ENCODE measurements around the gene SPP1.

SPP1 gene

DNA sequence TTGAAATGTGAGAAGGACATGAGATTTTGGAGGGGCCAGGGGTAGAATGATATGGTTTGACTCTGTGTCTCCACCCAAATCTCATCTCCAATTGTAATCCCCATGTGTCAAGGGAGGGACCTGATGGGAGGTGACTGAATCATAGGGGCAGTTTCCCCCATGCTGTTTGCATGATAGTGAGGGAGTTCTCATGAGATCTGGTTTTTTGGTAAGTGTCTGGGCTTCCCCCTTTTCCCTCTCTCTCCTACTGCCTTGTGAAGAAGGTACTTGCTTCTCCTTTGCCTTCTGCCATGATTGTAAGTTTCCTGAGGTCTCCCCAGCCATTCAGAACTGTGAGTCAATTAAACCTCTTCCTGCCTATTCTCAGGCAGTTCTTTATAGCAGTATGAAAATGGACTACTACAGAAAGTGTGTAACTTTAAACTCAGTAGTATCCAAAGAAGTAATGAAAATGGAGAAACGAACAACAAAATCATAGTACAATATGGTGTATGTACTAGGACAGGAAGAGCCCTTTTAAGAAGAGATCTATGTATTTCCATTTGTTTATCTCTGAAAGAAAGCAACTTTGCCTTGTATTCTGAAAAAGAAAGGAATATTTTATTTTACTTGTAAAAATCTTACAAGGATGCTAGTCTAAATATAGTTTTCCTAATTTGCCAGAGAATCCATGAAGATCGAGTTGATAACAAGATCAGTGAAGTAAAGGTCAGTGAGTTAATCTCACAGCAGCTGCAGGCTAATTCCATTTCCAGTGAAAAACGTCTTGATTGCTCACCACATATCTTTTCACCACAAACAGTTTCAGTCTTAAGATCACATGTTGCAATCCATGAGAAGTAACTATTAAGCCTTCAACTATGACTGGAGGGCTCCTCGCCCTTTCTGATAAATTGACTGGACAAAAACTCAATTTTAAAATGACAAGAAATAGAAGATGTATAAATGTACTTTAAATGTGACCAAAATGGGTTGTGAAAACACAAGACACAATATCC, 52.4 kb downstream of the SPP1 start:
- TF ChIP-seq, protein P1, sequence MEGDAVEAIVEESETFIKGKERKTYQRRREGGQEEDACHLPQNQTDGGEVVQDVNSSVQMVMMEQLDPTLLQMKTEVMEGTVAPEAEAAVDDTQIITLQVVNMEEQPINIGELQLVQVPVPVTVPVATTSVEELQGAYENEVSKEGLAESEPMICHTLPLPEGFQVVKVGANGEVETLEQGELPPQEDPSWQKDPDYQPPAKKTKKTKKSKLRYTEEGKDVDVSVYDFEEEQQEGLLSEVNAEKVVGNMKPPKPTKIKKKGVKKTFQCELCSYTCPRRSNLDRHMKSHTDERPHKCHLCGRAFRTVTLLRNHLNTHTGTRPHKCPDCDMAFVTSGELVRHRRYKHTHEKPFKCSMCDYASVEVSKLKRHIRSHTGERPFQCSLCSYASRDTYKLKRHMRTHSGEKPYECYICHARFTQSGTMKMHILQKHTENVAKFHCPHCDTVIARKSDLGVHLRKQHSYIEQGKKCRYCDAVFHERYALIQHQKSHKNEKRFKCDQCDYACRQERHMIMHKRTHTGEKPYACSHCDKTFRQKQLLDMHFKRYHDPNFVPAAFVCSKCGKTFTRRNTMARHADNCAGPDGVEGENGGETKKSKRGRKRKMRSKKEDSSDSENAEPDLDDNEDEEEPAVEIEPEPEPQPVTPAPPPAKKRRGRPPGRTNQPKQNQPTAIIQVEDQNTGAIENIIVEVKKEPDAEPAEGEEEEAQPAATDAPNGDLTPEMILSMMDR (conservative IDR thresholded peaks at IDR 0.05) = no peak
- no peak for TF ChIP-seq ZFX (IDR thresholded peaks at IDR 0.05)
- H3K27ac ChIP-seq = no peak overlapping the region

GRCh38 chr4:88028946-88029345, 53.4 kb downstream of the SPP1 start:
- no peak for TF ChIP-seq ZFX (IDR thresholded peaks at IDR 0.05)
- TF ChIP-seq, protein P1 (conservative IDR thresholded peaks at IDR 0.05) = no peak
- H3K27ac ChIP-seq = no peak overlapping the region

DNA sequence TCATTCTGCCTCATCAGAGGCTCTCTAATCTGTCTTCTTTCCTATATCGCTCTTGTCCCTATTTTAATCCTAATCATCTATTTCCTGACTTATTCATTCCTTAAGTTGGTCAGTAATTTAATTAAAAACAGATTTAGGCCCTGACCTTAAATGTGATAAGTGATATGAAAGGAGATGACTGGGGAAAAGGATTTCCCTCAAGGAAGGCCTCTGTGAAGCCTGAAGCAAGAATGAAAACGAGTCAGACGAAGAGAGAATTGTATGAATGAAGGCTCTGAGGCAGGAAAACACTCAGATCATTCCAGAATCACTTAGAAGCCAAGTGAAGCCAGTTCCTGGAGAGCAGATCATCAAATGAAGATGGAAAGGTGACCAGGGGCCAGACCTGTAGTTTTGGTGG, 54.0 kb downstream of the SPP1 start:
- TF ChIP-seq ZFX (IDR thresholded peaks at IDR 0.05) = no peak
- TF ChIP-seq, protein P1 (conservative IDR thresholded peaks at IDR 0.05) = no peak
- H3K27ac ChIP-seq = no peak overlapping the region

- H3K27ac ChIP-seq = no peak overlapping the region
- no peak for TF ChIP-seq ZFX (IDR thresholded peaks at IDR 0.05)
- TF ChIP-seq, protein P1 (conservative IDR thresholded peaks at IDR 0.05) = no peak
Measured at GRCh38 chr4:88030565-88031310, 55.2 kb downstream of the SPP1 start.

Measured in C4-2B (cell line).